Suprapubic skin (tissue), 4 donors: ENCODE data around the gene CHIA.

Experiments
- EP300 ChIP-seq: sonication (generic); formaldehyde crosslinking; IDR thresholded peaks from one replicate; pipeline ENCODE4 v1.6.1; 2017; ENCODE audit warnings: antibody characterized with exemption
- POLR2A ChIP-seq, 2 donors: fragments of 450-650 bp; IDR thresholded peaks; one replicate each; pipeline ENCODE4 v1.6.1; 2017; ENCODE audit warnings: antibody characterized with exemption in 2 of 2, mild to moderate bottlenecking in 2 of 2, moderate library complexity in 2 of 2
- POLR2AphosphoS5 ChIP-seq, 3 donors: sonication (generic); formaldehyde crosslinking; IDR thresholded peaks; one replicate each; pipeline ENCODE4 v1.6.1; 2017; ENCODE audit warnings: antibody characterized with exemption in 3 of 3
- TF ChIP-seq, protein P1 (sequence below), 2 donors: fragments of 200-600 bp in 1 of 2; fragments of 450-650 bp in 1 of 2; sonication (generic) in 1 of 2; IDR thresholded peaks; one replicate each; pipeline ENCODE4 v1.5.1; 2016 to 2019; ENCODE audit warnings: antibody characterized with exemption in 2 of 2, mild to moderate bottlenecking in 1 of 2, moderate library complexity in 1 of 2

DNA sequence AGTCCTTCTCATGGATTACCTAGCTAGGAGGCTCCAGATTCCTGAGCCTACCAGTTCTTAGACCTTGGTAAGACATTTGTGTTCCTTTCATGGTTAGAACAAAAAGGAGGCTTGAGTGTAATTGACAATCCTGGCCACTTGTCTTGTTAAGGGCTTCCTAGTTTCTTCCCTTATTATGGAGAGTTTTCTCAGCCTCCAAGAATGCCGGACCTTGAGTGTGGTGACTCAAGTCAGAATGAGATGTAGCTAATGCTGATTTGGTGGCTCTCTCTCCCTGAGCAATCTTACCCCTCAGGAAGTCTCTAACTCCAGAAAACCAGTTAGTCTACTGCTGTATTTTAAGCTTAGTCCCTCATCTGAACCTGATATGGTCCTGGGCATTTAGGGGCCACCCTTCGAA is 48.9 kb upstream of the CHIA start:
- no peak for TF ChIP-seq POLR2AphosphoS5 (IDR thresholded peaks at IDR 0.05)
- TF ChIP-seq EP300: no peak
- TF ChIP-seq, protein P1, sequence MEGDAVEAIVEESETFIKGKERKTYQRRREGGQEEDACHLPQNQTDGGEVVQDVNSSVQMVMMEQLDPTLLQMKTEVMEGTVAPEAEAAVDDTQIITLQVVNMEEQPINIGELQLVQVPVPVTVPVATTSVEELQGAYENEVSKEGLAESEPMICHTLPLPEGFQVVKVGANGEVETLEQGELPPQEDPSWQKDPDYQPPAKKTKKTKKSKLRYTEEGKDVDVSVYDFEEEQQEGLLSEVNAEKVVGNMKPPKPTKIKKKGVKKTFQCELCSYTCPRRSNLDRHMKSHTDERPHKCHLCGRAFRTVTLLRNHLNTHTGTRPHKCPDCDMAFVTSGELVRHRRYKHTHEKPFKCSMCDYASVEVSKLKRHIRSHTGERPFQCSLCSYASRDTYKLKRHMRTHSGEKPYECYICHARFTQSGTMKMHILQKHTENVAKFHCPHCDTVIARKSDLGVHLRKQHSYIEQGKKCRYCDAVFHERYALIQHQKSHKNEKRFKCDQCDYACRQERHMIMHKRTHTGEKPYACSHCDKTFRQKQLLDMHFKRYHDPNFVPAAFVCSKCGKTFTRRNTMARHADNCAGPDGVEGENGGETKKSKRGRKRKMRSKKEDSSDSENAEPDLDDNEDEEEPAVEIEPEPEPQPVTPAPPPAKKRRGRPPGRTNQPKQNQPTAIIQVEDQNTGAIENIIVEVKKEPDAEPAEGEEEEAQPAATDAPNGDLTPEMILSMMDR (IDR thresholded peaks at IDR 0.05): no peak
- TF ChIP-seq POLR2A (IDR thresholded peaks at IDR 0.05): no peak
